Ishikawa (cell line): ENCODE results near the gene CUL4A.

ENCODE experiments used
- CEBPB ChIP-seq: IDR thresholded peaks from 2 replicates; pipeline ENCODE4 v1.6.1; 2012
- CREB1 ChIP-seq: IDR thresholded peaks from 2 replicates; pipeline ENCODE4 v1.6.1; 2012; ENCODE audit warnings: low read depth
- EP300 ChIP-seq: IDR thresholded peaks from 2 replicates; pipeline ENCODE4 v1.6.1; 2012; ENCODE audit warnings: borderline replicate concordance
- MAX ChIP-seq: IDR thresholded peaks from 2 replicates; pipeline ENCODE4 v1.6.1; 2012
- RAD21 ChIP-seq: IDR thresholded peaks from 2 replicates; pipeline ENCODE4 v1.6.1; 2012; ENCODE audit warnings: low read depth
- REST ChIP-seq: IDR thresholded peaks from 2 replicates; pipeline ENCODE4 v1.6.1; 2012; ENCODE audit warnings: low read depth, mild to moderate bottlenecking
- TAF1 ChIP-seq: IDR thresholded peaks from 2 replicates; pipeline ENCODE4 v1.6.1; 2012; ENCODE audit warnings: low read depth, mild to moderate bottlenecking

GRCh38 chr13:113223070-113223469 lies 13.7 kb downstream of the CUL4A start:
- TF ChIP-seq TAF1 (no peak), CEBPB (no peak), REST (no peak), CREB1 (no peak), EP300 (no peak), MAX (no peak), RAD21 (no peak)
